HL-60/S4 (cell line): ENCODE results near the gene NUDT14.

Experiments used
- in situ Hi-C: fragments of 300-500 bp; cut with MboI; formaldehyde crosslinking; loops from 2 replicates; pipeline ENCODE4 v1.14.3; 2022; ENCODE audit warnings: low sequenced_read_pairs

NUDT14 gene

DNA sequence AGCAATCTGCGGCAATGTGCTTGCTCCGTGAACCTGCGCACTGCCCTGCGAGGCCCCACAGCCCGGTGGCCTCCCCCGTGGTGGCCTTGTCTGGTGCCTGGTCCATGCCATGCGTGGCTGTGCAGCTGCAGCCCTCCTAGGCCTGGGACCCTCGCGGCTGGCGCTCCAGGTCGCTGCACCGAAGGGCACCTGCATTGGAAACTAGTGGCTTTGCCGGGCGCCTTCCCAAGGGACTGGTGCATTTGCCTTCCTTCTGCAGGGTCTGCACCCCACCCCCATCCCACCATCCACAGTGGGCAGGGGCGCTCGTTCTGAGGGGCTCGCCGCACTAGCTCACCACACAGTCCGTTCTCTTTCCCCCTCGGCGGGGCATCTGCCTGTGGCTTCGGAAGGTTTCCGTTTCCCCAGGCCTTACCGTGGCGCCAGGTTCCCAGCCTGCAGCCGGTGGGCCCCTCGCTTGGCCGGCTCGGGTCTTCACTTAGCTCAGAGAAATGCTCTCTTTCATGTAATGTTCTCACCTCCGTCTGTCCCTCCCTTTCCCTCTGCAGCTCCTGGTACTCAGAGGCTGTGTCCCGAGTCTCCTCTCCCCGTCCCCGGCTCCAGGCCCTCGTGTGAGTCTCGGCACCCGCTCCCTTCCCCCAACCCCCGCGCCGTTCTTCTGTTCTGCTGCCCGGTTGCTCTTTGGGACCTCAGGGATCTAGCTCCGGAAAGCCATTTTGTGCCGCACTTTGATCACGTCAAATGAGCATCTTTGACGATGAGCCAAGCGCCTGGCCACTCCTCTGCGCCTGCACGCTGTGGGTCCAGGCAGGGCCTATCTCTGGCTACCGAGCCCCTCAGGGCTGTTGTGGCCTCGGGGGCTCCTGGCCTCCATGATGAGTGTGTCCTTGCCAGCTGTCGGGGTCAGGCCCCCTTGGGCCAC lies 44.5 kb downstream of the NUDT14 start:
- in situ Hi-C loops = no loop called here

DNA sequence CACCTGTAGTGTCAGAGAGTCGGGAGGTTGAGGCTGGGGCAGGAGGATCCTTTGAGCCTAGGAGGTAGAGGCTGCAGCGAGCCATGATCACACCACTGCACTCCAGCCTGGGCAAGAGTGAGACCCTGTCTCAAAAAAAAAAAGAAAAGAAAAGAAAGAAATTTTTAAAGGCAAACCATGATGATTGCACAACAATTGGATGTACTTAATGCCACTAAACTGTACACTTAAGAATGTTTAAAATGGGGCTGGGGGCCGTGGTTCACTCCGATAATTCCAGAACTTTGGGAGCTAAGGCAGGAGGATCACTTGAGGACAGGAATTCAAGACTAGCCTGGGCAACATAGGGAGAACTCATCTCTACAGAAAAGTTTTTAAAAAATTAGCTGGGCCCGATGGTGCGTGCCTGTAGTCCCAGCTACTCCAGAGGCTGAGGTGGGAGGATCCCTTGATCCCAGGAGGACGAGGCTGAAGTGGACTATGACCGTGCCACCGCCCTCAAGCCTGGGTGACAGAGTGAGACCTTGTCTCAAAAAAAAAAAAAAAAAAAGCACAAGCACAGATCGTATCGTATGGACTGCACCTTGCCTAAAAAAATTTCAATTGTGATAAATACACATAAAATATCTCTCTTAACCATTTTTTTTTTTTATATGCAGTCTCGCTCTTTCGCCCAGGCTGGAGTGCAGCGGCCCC lies 45.3 kb downstream of the NUDT14 start:
- in situ Hi-C loops = no loop called here

DNA sequence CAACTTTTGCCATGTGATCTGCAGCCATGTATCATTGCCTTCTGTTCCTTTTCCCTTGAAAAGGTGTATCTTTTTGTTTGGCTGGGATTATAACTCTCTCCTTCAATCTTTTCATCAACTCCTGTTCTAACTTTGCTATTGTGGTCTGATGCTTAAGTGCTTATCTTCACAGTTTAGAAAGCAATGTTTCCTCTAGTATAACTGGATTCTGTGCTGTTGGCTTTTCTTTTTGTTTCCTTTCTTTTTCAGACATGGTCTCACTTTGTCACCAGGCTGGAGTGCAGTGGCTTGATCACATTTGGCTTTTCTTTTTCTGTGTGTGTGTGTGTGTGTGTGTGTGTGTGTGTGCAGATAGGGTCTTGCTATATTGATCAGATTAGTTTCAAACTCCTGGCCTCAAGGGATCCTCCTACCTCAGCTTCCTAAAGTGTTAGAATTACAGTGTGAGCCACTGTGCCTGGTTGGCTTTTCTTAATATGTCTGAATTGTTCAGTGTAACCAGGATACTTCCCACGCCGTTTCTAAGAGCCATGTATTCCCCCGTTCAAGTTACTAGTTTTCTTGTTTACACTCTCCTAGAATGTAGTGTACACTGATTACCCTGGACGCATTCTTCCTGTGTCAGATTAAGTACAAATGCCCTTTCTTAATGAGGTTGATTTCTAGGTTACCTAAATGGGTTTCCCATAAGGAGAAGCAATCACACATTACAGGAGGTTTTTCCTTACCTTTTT lies 48.0 kb downstream of the NUDT14 start:
- in situ Hi-C loops = no loop called here

DNA sequence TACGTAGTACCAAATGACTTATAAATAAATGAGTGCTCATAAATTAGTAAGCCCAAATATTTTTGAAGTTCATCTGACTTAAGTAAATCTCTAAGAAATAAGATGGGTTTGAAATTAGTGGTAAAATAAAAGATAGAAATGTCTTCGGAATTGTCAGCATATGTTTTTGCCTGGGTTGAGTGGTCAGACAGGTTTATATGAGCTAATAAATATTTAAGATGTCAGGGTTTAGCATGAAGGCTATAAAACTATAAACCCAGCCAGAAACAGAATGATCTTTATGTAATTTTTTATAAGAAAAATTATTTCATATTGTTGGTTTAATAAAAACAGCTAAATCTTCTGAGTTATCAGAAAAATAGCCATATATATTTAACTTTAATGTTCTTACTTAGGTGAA lies 49.9 kb downstream of the NUDT14 start:
- in situ Hi-C loops = no loop called here

- in situ Hi-C loops = no loop called here
Observed at GRCh38 chr14:105128059-105128458, 53.1 kb downstream of the NUDT14 start.

GRCh38 chr14:105126981-105127329 lies 54.2 kb downstream of the NUDT14 start:
- in situ Hi-C loops = no loop called here

GRCh38 chr14:105126126-105126980 lies 54.8 kb downstream of the NUDT14 start:
- in situ Hi-C loops = no loop called here

DNA sequence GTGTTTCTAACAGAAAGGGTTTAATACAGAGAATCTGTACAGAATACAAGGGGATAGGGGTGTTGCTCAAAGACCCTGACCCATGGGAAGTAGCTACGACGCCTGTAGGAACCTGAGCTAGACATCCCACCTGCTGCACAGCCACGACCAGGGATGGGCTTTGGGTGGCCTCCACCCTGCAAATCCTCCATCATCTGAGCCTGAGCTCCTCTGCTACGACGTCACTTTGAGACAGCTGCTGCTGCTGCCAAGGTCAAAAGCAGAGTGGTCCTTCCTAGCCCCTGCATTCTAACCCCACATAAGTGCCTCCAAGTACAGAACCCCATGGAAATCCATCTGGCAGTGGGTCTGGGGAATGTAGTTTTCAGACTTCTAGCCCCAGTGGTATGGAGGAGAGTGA lies 56.3 kb downstream of the NUDT14 start:
- in situ Hi-C loops = no loop called here

- in situ Hi-C loops = no loop called here
Observed at GRCh38 chr14:105123981-105124765, 56.9 kb downstream of the NUDT14 start.

GRCh38 chr14:105123064-105123665 lies 57.9 kb downstream of the NUDT14 start:
- in situ Hi-C loops = no loop called here
